HCT116 (cell line): ENCODE results near the gene MIDN. TPM values are rescaled to one million over a fixed set of nuclear protein-coding genes. Genes with fewer than 3 reads are reported as not detected.

Experiments used
- ATAC-seq: fragments of 200-7000 bp; cut with Tn5 transposase; 2 replicates; pipeline ENCODE4 v1.9.1; 2020; ENCODE audit warnings: mild to moderate bottlenecking, moderate library complexity
- BruUV-seq: library from RNA; stranded (reverse); fragments of 400-500 nt; replicated peaks from 2 replicates; lab custom pipeline; 2021; lab: Mats Ljungman, UMichigan
- CTCF ChIA-PET: fragments of 300-600 bp; sonication (Branson Sonifier 250); formaldehyde crosslinking; loops from one replicate; lab custom pipeline; 2021; ENCODE audit warnings: antibody characterized with exemption; lab: Charles Lee
- POLR2A ChIA-PET: fragments of 300-600, 350-600 bp; sonication (Branson Sonifier 250); formaldehyde crosslinking; loops from one replicate; lab custom pipeline; 2021; ENCODE audit warnings: antibody characterized with exemption; lab: Charles Lee
- RAD21 ChIA-PET, 2 experiments: fragments of 300-600 bp; sonication (Branson Sonifier 250); formaldehyde crosslinking; loops; one replicate each; lab custom pipeline; 2023; ENCODE audit warnings: low total read pairs in 2 of 2; ENCODE audit not compliant: uncharacterized antibody in 2 of 2, unreplicated experiment in 2 of 2, low non-redundant PET in 1 of 2; lab: Charles Lee
- DNase-seq: peaks from one replicate; pipeline ENCODE4 v3.0.0-alpha.2; 2010; ENCODE audit warnings: low read depth, low spot score
- H2AFZ ChIP-seq: fragments of 200-600 bp; shearing (Covaris generic), sonication (generic); 2 replicates; pipeline ENCODE4 v1.6.1; 2017; ENCODE audit warnings: low read depth, mixed run types, mixed read lengths, antibody characterized with exemption, low read length; ENCODE audit not compliant: poor library complexity, severe bottlenecking
- H3K27ac ChIP-seq: 2 replicates; pipeline ENCODE4 v1.5.1; 2012; ENCODE audit warnings: low read depth, low read length
- H3K27me3 ChIP-seq: fragments of 200-600 bp; sonication (generic); 2 replicates; pipeline ENCODE4 v1.6.1; 2016; ENCODE audit warnings: mixed run types, low read length, mixed read lengths; ENCODE audit not compliant: insufficient read depth
- H3K36me3 ChIP-seq, 2 experiments: fragments of 200-500 bp in 1 of 2; fragments of 200-600 bp in 1 of 2; sonication (Bioruptor generic) in 1 of 2; sonication (generic) in 1 of 2; 2 replicates each; pipeline versions ENCODE4 v1.5.1 to v1.6.1; 2014 to 2016; ENCODE audit warnings: low read length in 2 of 2, inconsistent platforms in 1 of 2, mixed read lengths in 1 of 2, mixed run types in 1 of 2; ENCODE audit not compliant: insufficient read depth in 2 of 2, control insufficient read depth in 1 of 2
- H3K4me1 ChIP-seq, 2 experiments: fragments of 200-600 bp in 1 of 2; sonication (generic) in 1 of 2; 2 replicates each; pipeline versions ENCODE4 v1.5.1 to v1.6.1; 2012 to 2017; ENCODE audit warnings: low read length in 2 of 2, inconsistent platforms in 1 of 2, mild to moderate bottlenecking in 1 of 2, mixed read lengths in 1 of 2, mixed run types in 1 of 2, moderate library complexity in 1 of 2; ENCODE audit not compliant: insufficient read depth in 2 of 2, control insufficient read depth in 1 of 2
- H3K4me2 ChIP-seq: fragments of 200-600 bp; sonication (generic); 2 replicates; pipeline ENCODE4 v1.6.1; 2017; ENCODE audit warnings: mixed run types, low read length, mixed read lengths
- H3K4me3 ChIP-seq, 2 experiments: fragments of 200-600 bp in 1 of 2; sonication (generic) in 1 of 2; replicated peaks in 1 of 2; 2 replicates each; pipeline ENCODE4 v1.5.1; 2011 to 2016; ENCODE audit warnings: low read length in 2 of 2, control low read depth in 1 of 2, low read depth in 1 of 2, mild to moderate bottlenecking in 1 of 2, mixed read lengths in 1 of 2, mixed run types in 1 of 2
- H3K79me2 ChIP-seq: fragments of 200-600 bp; sonication (generic); 2 replicates; pipeline ENCODE4 v1.6.1; 2017; ENCODE audit warnings: mild to moderate bottlenecking, mixed run types, low read length, moderate library complexity, mixed read lengths; ENCODE audit not compliant: insufficient read depth
- H3K9ac ChIP-seq: fragments of 200-600 bp; sonication (generic); 2 replicates; pipeline ENCODE4 v1.6.1; 2016; ENCODE audit warnings: low read length, mixed read lengths
- H3K9me2 ChIP-seq: fragments of 200-600 bp; sonication (generic), shearing (Covaris generic); 2 replicates; pipeline ENCODE4 v1.6.1; 2017; ENCODE audit warnings: mixed run types, mild to moderate bottlenecking, moderate library complexity; ENCODE audit not compliant: insufficient read depth
- H3K9me3 ChIP-seq, 2 experiments: fragments of 200-500 bp in 1 of 2; fragments of 200-600 bp in 1 of 2; sonication (Bioruptor generic) in 1 of 2; sonication (generic) in 1 of 2; 2 replicates each; pipeline ENCODE4 v1.6.1; 2014 to 2017; ENCODE audit warnings: low read length in 2 of 2, mixed read lengths in 2 of 2, inconsistent platforms in 1 of 2, low read depth in 1 of 2, mild to moderate bottlenecking in 1 of 2, mixed run types in 1 of 2, moderate library complexity in 1 of 2; ENCODE audit not compliant: control insufficient read depth in 1 of 2, insufficient read depth in 1 of 2
- H4K20me1 ChIP-seq: fragments of 200-600 bp; sonication (generic), shearing (Covaris generic); 2 replicates; pipeline ENCODE4 v1.6.1; 2017; ENCODE audit warnings: mixed run types, mild to moderate bottlenecking, moderate library complexity; ENCODE audit not compliant: insufficient read depth
- CTCF ChIP-seq, 3 experiments: fragments of 200-600 bp in 1 of 3; sonication (generic) in 1 of 3; IDR thresholded peaks in 2 of 3; conservative IDR thresholded peaks in 1 of 3; 2 replicates each; pipeline ENCODE4 v1.5.1; 2012 to 2017; ENCODE audit warnings: low read depth in 2 of 3, low read length in 2 of 3, antibody characterized with exemption in 1 of 3, borderline replicate concordance in 1 of 3, control low read depth in 1 of 3, mild to moderate bottlenecking in 1 of 3, mixed read lengths in 1 of 3, mixed run types in 1 of 3, moderate library complexity in 1 of 3; ENCODE audit not compliant: insufficient read depth in 1 of 3
- EGR1 ChIP-seq: IDR thresholded peaks from 2 replicates; pipeline ENCODE4 v1.6.1; 2012; ENCODE audit warnings: low read depth
- EZH2 ChIP-seq: fragments of 200-600 bp; sonication (generic); IDR thresholded peaks from 2 replicates; pipeline ENCODE4 v1.6.1; 2017; ENCODE audit warnings: antibody characterized with exemption, mixed run types
- EZH2phosphoT487 ChIP-seq: fragments of 200-600 bp; IDR thresholded peaks from 2 replicates; pipeline ENCODE4 v1.6.1; 2018; ENCODE audit warnings: antibody characterized with exemption, borderline replicate concordance
- JUND ChIP-seq: IDR thresholded peaks from 2 replicates; pipeline ENCODE4 v1.6.1; 2012
- MAX ChIP-seq: IDR thresholded peaks from 2 replicates; pipeline ENCODE4 v1.6.1; 2012
- POLR2AphosphoS5 ChIP-seq: IDR thresholded peaks from 2 replicates; pipeline ENCODE4 v1.6.1; 2011; ENCODE audit warnings: mild to moderate bottlenecking, low read depth, low read length, moderate library complexity
- YY1 ChIP-seq: IDR thresholded peaks from 2 replicates; pipeline ENCODE4 v1.6.1; 2011; ENCODE audit warnings: low read length, low read depth, moderate library complexity, mild to moderate bottlenecking; ENCODE audit not compliant: insufficient replicate concordance; ENCODE audit errors: extremely low read depth
- ZFX ChIP-seq: fragments of 450-650 bp; IDR thresholded peaks from 2 replicates; pipeline ENCODE4 v1.6.1; 2017
- intact Hi-C: fragments of 100-400 bp; cut with micrococcal nuclease; formaldehyde crosslinking; loops from 2 replicates; pipeline ENCODE4 v1.10.0; 2022
- total RNA-seq: library from RNA; stranded (reverse); gene quantifications from one replicate; pipeline ENCODE4 v1.2.1, GENCODE V29; 2021; ENCODE audit not compliant: unreplicated experiment

The MIDN gene
- total RNA-seq, 1 experiment from 2014 or later, result 146 TPM

GRCh38 chr19:1226522-1227303 is 21.7 kb upstream of the MIDN start:
- peaks cover 0 to 5% of the 10 kb centered on the region in 2 experiments; a peak in 2 of 4 replicates for H3K36me3 ChIP-seq
- H3K27ac ChIP-seq, result peak overlapping the region; percentile 92
- ChIA-PET CTCF (interaction anchor here (0.9 kb wide), 1 partner anchor 14 kb away, joined by 3 read pairs; no protein-coding TSS in a partner anchor), RAD21 (no interaction called here), POLR2A (no interaction called here)
- no peaks in the 10 kb centered on the region for H3K27me3 ChIP-seq
- no peaks in the 10 kb centered on the region for H3K9me2 ChIP-seq
- H3K4me2 ChIP-seq, result peak overlapping the region; percentile 66; the same call in 1 of the 2 replicates
- no peak overlapping the region for H3K4me3 ChIP-seq
- H3K4me1 ChIP-seq, result peaks cover 15 to 27% of the 10 kb centered on the region in 2 experiments
- no peaks in the 10 kb centered on the region for H4K20me1 ChIP-seq
- peak; percentile 8 for ATAC-seq
- H3K9me3 ChIP-seq, result no peaks in the 10 kb centered on the region
- peak; percentile 17; the same call in 1 of the 2 replicates for TF ChIP-seq ZFX
- no peak for TF ChIP-seq EZH2
- no peak overlapping the region for H2AFZ ChIP-seq
- peak overlapping the region; percentile 47 for H3K9ac ChIP-seq
- no peaks in the 10 kb centered on the region for H3K79me2 ChIP-seq
- DNase-seq, result no peak
- intact Hi-C loops, result no loop called here
- BruUV-seq, result no TSS peak

GRCh38 chr19:1227304-1228054 is 20.9 kb upstream of the MIDN start:
- TF ChIP-seq JUND (no peak), EZH2phosphoT487 (no peak), CTCF (IDR thresholded peaks at IDR 0.05 in 2 of 3, conservative IDR thresholded peaks at IDR 0.05 in 1 of 3; ENCODE audit: borderline replicate concordance in 1 of 3, insufficient read depth in 1 of 3, low read depth in 2 of 3, low read length in 2 of 3) (peak in 1 of 3 experiments; percentile 27; a peak in 2 of 6 replicates), POLR2AphosphoS5 (peak; percentile 49; the same call in 1 of the 2 replicates), MAX (peak; percentile 92), YY1 (peak; percentile 2), EGR1 (peak; percentile 93)
- H3K9me2 ChIP-seq, result no peaks in the 10 kb centered on the region
- ChIA-PET RAD21 (no interaction called here), POLR2A (interaction anchor here (0.7 to 1.1 kb wide), 2 partner anchors 9 to 41 kb away, joined by 3 to 4 read pairs; partner anchors contain the start of gene CIRBP), CTCF (interaction anchor here (0.6 to 1.3 kb wide), 4 partner anchors 8 to 114 kb away, joined by 3 to 5 read pairs (median 3); no protein-coding TSS in a partner anchor)
- H3K36me3 ChIP-seq, result no peaks in the 10 kb centered on the region; a peak in 1 of 4 replicates
- H3K27ac ChIP-seq, result peak overlapping the region; percentile 92
- peaks cover 17 to 35% of the 10 kb centered on the region in 2 experiments for H3K4me1 ChIP-seq
- H3K79me2 ChIP-seq, result no peaks in the 10 kb centered on the region; the same call in 1 of the 2 replicates
- BruUV-seq, result no TSS peak
- H2AFZ ChIP-seq, result no peak overlapping the region
- DNase-seq, result peak; percentile 46
- intact Hi-C loops, result no loop called here
- H3K9me3 ChIP-seq, result no peaks in the 10 kb centered on the region
- H3K4me3 ChIP-seq, result no peak overlapping the region; a peak in 1 of 4 replicates
- peak overlapping the region; percentile 47 for H3K9ac ChIP-seq
- peak; percentile 72 for ATAC-seq
- no peaks in the 10 kb centered on the region for H3K27me3 ChIP-seq
- H3K4me2 ChIP-seq, result peak overlapping the region; percentile 66
- no peaks in the 10 kb centered on the region for H4K20me1 ChIP-seq
